ENCODE data around the gene KCNQ5. TPM values are rescaled to one million over a fixed set of nuclear protein-coding genes. Genes with fewer than 3 reads are reported as not detected.

The KCNQ5 gene
- total RNA-seq, 1 donor from 2014 or later = 0.49 TPM

- intact Hi-C loops (cut with DNase I) = no loop called here
- no peak for ATAC-seq
- DNase-seq (ENCODE audit: low spot score) = no peak
Measured at GRCh38 chr6:72636215-72636614, 14.4 kb downstream of the KCNQ5 start.

DNA sequence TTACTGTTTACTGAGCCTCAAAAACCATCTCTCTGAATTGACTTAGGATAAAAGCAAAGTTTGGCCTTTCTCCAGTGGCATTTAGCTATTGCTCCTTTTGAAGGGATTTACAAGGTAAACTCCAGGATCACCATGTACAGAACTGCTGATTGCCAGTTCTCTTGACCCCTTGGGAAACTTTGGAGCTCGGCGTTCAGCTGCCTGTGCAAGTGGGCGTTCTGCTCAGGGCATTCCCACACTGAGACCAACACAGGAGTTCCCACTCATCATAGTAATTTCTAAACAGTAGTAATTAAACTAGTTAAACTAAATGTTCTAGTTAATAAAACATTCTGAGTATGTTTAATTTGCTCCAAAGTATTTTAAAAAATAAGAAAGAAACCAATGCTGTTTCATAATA is 14.9 kb downstream of the KCNQ5 start:
- intact Hi-C loops (cut with DNase I) = no loop called here
- ATAC-seq = no peak
- DNase-seq (ENCODE audit: low spot score) = no peak

- intact Hi-C loops (cut with DNase I) = no loop called here
- no peak for DNase-seq (ENCODE audit: low spot score)
- no peak for ATAC-seq
Measured at GRCh38 chr6:72639920-72640614, 18.2 kb downstream of the KCNQ5 start.

GRCh38 chr6:72640615-72640930 is 18.7 kb downstream of the KCNQ5 start:
- no peak for ATAC-seq
- intact Hi-C loops (cut with DNase I) = no loop called here
- no peak for DNase-seq (ENCODE audit: low spot score)

GRCh38 chr6:72642435-72642834 is 20.6 kb downstream of the KCNQ5 start:
- DNase-seq (ENCODE audit: low spot score) (no peak), ATAC-seq (no peak)
- intact Hi-C loops (cut with DNase I) = no loop called here

DNA sequence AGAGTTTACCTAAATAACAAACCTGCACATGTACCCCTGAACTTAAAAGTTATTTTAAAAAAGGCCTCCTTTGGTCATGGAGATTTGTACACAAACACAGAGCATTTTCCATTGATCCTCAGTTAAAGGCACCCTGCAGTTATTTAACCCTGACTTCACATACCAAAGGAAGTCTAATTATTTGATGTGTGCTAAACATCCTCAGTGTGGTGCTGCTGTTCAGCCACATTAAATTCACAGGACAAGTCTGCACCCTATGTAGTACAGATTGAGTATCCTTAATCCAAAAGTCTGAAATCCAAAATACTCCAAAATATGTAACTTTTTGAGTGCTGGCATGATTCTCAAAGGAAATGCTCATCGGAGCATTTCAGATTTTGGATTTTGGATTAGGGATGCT is 21.4 kb downstream of the KCNQ5 start:
- intact Hi-C loops (cut with DNase I) = no loop called here
- ATAC-seq (no peak), DNase-seq (ENCODE audit: low spot score) (no peak)

- intact Hi-C loops (cut with DNase I) = no loop called here
- no peak for ATAC-seq
Measured at GRCh38 chr6:72646604-72647485, 25.0 kb downstream of the KCNQ5 start.

DNA sequence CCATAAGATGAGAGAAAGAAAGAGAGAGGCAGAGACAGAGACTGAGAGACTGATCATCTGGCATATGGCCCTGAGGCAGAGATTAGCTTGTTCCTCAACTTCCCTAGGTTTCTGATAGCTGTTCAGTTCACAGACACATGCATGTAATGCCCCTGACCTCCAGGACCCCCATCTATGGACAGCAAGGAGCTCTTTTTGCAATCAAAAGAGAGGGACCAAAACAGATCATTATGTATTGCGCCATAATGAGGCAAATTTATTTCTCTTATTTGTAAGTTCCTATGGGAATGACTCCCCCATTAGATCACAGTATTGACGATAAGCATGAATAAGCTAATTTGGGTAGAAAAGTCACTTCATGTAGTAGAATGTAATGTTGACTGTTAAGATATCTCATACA is 25.6 kb downstream of the KCNQ5 start:
- ATAC-seq = no peak
- intact Hi-C loops (cut with DNase I) = no loop called here
- no peak for DNase-seq (ENCODE audit: low spot score)

More at GRCh38 chr6:72646604-72647485, 25.0 kb downstream of the KCNQ5 start:
- no peak for DNase-seq (ENCODE audit: low spot score)

DNA sequence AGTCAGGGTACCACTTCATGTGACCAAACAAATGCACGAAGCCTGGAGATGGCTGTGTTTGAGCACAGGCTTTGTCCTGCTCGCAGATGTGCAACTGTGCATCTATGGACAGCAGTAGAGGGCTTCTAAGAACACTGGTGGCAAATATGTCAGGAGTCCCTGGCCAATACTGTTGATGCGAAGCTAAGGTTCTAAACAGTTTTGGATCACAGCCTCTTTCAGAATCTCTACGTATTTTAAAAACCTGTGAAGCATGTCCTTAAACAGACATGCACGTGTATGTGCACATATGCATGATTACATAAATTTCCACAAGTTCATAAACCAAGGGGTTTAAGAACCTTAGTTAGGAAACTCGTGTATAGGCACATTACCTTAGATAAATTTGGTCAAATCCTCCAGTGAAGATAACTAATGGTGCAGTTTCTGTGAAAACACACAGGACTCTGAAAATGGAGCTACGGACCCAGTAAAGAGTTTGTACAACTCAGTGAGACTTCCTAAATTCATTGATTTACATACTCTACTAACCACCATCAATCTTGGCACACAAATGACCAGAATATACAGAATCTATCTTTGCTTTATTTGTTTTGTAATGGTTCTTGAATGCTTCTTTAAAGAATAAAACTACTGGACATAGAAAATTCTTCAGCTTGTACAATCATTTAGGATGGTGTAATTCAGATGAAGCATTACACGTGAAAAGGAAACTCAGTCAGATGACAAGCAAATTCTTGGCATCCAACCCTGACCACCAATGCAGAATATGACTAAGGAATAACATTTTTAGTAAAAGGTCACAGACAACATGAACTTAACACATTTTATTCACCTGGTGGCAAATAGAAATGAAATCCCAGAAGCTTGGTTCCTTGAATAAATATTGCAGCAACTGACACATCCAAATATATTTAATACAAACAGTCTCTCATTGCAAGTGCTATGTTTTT is 27.4 kb downstream of the KCNQ5 start:
- ATAC-seq (peak; percentile 63), DNase-seq (ENCODE audit: low spot score) (no peak)
- intact Hi-C loops (cut with DNase I) = no loop called here

GRCh38 chr6:72650081-72650745 is 28.3 kb downstream of the KCNQ5 start:
- ATAC-seq = no peak
- DNase-seq (ENCODE audit: low spot score) = no peak
- intact Hi-C loops (cut with DNase I) = no loop called here

DNA sequence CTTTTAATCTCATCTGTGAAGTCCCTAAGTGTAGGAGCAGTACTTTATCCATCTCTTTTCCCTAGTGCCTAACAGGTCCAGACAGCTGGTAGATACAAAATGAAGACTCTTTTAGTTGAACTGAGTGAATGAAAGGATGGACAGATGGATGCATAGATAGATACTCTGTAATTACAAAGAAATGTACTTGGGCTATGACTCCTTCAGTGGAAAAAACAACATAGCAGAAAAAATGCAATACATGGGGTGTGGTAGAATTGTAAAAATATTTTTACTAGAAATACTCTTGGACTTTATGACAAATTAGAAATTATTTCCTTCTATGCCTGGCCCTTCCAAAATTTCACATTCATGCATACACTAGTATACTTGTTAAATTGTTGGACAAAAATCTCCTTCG is 29.3 kb downstream of the KCNQ5 start:
- intact Hi-C loops (cut with DNase I) = no loop called here
- ATAC-seq (no peak), DNase-seq (ENCODE audit: low spot score) (no peak)

- ATAC-seq (no peak), DNase-seq (ENCODE audit: low spot score) (no peak)
- intact Hi-C loops (cut with DNase I) = no loop called here
Measured at GRCh38 chr6:72651967-72652956, 30.4 kb downstream of the KCNQ5 start.

DNA sequence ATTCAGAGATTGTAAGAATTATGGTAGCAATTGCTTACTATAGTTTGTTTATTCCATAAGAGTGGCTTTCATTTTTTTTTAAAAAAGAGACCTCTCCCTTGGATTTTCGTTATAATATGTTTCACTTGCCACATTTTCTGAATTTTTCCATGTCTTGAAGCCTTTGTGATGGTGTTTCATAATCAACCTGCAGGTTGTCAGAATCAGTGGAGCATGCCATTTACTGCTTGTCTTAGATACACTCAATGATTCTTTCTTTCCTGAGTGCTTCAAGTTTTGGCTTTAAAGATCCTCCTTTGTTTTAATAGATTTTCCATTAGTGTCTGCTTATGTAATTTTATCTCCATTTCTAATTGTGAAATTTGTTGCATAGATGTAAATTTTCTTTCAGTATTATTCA is 31.2 kb downstream of the KCNQ5 start:
- intact Hi-C loops (cut with DNase I) = no loop called here
- ATAC-seq (no peak), DNase-seq (ENCODE audit: low spot score) (no peak)

- ATAC-seq (no peak), DNase-seq (ENCODE audit: low spot score) (no peak)
- intact Hi-C loops (cut with DNase I) = no loop called here
Measured at GRCh38 chr6:72654071-72654621, 32.3 kb downstream of the KCNQ5 start.

DNA sequence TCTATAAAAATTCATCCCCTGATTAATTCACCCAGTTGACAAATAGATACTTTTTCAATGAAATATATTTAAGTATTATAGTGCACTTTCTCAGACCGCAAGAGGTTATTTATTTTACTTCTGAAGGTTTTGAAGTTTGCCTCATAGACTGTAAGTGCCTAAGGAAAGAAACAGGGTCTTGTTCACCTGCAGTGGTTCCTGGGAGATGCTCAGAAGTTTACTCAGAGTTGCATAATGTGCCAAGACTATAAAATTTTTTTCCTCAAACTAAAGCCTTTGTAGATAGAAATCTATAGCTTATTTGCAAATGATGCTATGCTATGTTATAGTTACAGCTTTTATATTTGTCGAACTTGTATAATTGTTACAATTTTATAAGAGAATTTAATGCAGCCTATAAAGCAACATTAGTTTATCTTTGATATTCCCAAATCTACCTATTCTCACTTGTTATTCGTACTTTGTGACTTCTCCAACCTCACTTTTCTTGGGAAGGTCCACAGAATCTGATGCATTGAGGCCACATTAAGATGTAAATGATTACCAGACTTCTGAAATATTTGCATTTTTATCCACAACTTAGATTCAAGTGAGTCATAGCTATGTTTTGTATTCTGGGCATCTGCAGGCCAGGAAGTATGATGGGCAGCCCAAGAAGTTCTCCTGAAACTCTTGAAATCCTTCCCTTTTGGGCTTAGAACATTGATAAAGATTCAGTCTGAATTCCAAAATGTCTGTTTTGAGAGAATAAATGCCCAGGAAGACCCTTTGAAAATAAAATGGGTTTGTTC is 35.7 kb downstream of the KCNQ5 start:
- intact Hi-C loops (cut with DNase I) = no loop called here
- ATAC-seq = no peak

GRCh38 chr6:72659754-72660153 is 37.9 kb downstream of the KCNQ5 start:
- intact Hi-C loops (cut with DNase I) = no loop called here
- DNase-seq (ENCODE audit: low spot score) (no peak), ATAC-seq (no peak)

More for the DNA sequence above, 35.7 kb downstream of the KCNQ5 start:
- DNase-seq (ENCODE audit: low spot score) = no peak

DNA sequence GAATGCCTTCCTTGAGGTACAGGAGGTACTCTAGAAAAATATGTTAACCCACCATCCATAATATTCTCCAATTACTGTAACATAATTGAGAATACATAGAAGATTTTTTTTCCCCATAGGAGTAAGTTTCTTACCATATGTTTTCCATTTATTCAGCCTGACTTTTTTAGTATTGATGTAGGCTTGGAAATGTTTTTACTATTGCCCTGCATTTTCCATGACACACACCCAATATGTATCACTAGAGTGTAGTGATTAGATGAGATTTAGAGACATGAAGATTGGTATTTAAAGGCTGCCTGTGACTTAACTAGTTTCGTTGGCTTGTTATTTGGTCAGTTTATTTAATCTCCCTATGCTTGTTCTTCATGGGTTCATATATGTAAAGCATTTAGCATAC is 39.5 kb downstream of the KCNQ5 start:
- DNase-seq (ENCODE audit: low spot score) = no peak
- intact Hi-C loops (cut with DNase I) = no loop called here
- no peak for ATAC-seq
